ENCODE results near the gene NPAS3.

GRCh38 chr14:33412450-33412849, 473.8 kb downstream of the NPAS3 start:
- no peak for TF ChIP-seq CTCF (conservative IDR thresholded peaks at IDR 0.05 in 1 of 2, IDR thresholded peaks at IDR 0.05 in 1 of 2; ENCODE audit: low read depth in 1 of 2, low read length in 2 of 2)
- TF ChIP-seq EZH2 (IDR thresholded peaks at IDR 0.05; ENCODE audit: low read length, missing control alignments) = no peak
